Testis (tissue), 3 donors: Measurements from ENCODE around the gene MPG. TPM values are rescaled to one million over a fixed set of nuclear protein-coding genes. Genes with fewer than 3 reads are reported as not detected.

ENCODE experiments used
- DNase-seq: peaks from one replicate; pipeline ENCODE4 v3.0.0-alpha.2; 2019
- H3K27ac ChIP-seq, 2 donors: fragments of 200-600 bp; sonication (generic); one replicate each; pipeline ENCODE4 v1.5.1; 2019
- H3K27me3 ChIP-seq: fragments of 200-600 bp; sonication (generic); one replicate; pipeline ENCODE4 v1.5.1; 2019
- H3K36me3 ChIP-seq: fragments of 200-600 bp; sonication (generic); one replicate; pipeline ENCODE4 v1.5.1; 2017; ENCODE audit warnings: low read depth; ENCODE audit errors: missing control alignments
- H3K4me1 ChIP-seq: fragments of 200-600 bp; sonication (generic); one replicate; pipeline ENCODE4 v1.5.1; 2019
- H3K4me3 ChIP-seq, 2 donors: fragments of 200-600 bp; sonication (generic); one replicate each; pipeline ENCODE4 v1.5.1; 2017 to 2019
- H3K9me3 ChIP-seq: fragments of 200-600 bp; sonication (generic); one replicate; pipeline ENCODE4 v1.5.1; 2017
- CTCF ChIP-seq, 3 experiments: fragments of 450-650 bp in 2 of 3; fragments of 200-600 bp in 1 of 3; sonication (generic) in 1 of 3; IDR thresholded peaks; one replicate each; pipeline ENCODE4 v1.5.1; 2016 to 2019; ENCODE audit warnings: antibody characterized with exemption in 3 of 3, mild to moderate bottlenecking in 2 of 3, moderate library complexity in 1 of 3
- POLR2A ChIP-seq: fragments of 450-650 bp; IDR thresholded peaks from one replicate; pipeline ENCODE4 v1.6.1; 2017; ENCODE audit warnings: antibody characterized with exemption, mild to moderate bottlenecking, moderate library complexity
- WGBS, 2 donors: methylation state at CpG; one replicate each; pipeline ENCODE4 v1.1.5; 2018; 5-methylcytosine and 5-hydroxymethylcytosine counted together
- intact Hi-C: fragments of 100-400 bp; cut with DNase I; formaldehyde crosslinking; loops from one replicate; pipeline ENCODE4 v1.15.1; 2023; ENCODE audit warnings: low total_unique reads
- polyA plus RNA-seq: library from polyadenylated mRNA; stranded (reverse); fragments of 350-450 nt; fragmentation: Illumina TruSeq; extraction: RNeasy Lipid Tissue Mini Kit (QIAGEN cat#74804); gene quantifications from one replicate; pipeline ENCODE4 v1.2.3, GENCODE V29; 2014; ENCODE audit warnings: low read depth, low replicate concordance; ENCODE audit not compliant: insufficient read depth
- total RNA-seq, 2 donors: library from RNA; depleted of rRNA; stranded (reverse); fragments of >200 nt; gene quantifications; one replicate each; pipeline ENCODE4 v1.2.3, GENCODE V29; 2016

MPG gene
- total and polyA plus RNA-seq, 3 donors from 2014 or later = 42.6 to 61.7 (median 44.8) TPM

DNA sequence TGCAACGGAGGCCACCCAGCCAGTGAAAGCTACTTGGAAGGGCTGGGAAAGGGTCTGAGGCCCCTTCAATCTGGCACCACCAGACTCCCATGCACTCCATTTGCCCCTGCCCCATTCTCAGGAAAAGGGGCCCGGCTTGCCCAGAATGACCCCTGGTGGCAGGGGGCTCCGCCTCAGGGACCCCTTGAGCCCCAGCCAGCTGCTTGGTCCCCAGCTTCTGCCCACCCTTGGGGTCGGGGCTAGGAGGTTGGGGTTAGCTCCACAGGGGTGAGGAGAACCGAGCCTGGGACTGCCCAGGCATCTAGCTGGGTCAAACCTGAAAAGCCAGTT, 6.8 kb upstream of the MPG start:
- H3K36me3 ChIP-seq = no peaks in the 10 kb centered on the region
- no peak for TF ChIP-seq POLR2A
- no peak for TF ChIP-seq CTCF (IDR thresholded peaks at IDR 0.05)
- H3K27ac ChIP-seq = peak overlapping the region in 1 of 2 donors; percentile 83
- no peaks in the 10 kb centered on the region for H3K27me3 ChIP-seq
- no peaks in the 10 kb centered on the region for H3K9me3 ChIP-seq
- 55 to 80% methylated on average over 1 to 4 of the region's 5 CpGs for WGBS, 2 donors
- peak overlapping the region in 1 of 2 donors; percentile 65 for H3K4me3 ChIP-seq
- peaks cover 11% of the 10 kb centered on the region for H3K4me1 ChIP-seq
- DNase-seq = no peak
- intact Hi-C loops = no loop called here

GRCh38 chr16:71540-72401, 6.3 kb upstream of the MPG start:
- Histone ChIP-seq H3K9me3 (no peaks in the 10 kb centered on the region), H3K4me3 (peak overlapping the region; percentile 65), H3K36me3 (no peaks in the 10 kb centered on the region), H3K27me3 (no peaks in the 10 kb centered on the region), H3K27ac (peak overlapping the region; percentile 56 to 83), H3K4me1 (peaks cover 13% of the 10 kb centered on the region)
- TF ChIP-seq POLR2A (no peak), CTCF (IDR thresholded peaks at IDR 0.05) (no peak)
- 0 to 11% methylated on average over 6 to 29 of the region's 57 CpGs for WGBS, 2 donors
- intact Hi-C loops = no loop called here
- DNase-seq = peak; percentile 80

GRCh38 chr16:72561-73548, 5.2 kb upstream of the MPG start, which contains the start of gene RHBDF1:
TSS of gene RHBDF1 (minus strand) at chr16:72631. CDS start at chr16:65015, 7,616 bp downstream.
- peak within 1 kb of the TSS; percentile 56 to 83 for H3K27ac ChIP-seq
- H3K9me3 ChIP-seq = no peaks in the 10 kb centered on the region
- DNase-seq = peak; percentile 62
- 26 to 59% methylated on average over 14 to 50 of the region's 62 CpGs for WGBS, 2 donors
- H3K4me1 ChIP-seq = peaks cover 21% of the 10 kb centered on the region
- H3K36me3 ChIP-seq = no peaks in the 10 kb centered on the region
- peak within 1 kb of the TSS; percentile 65 for H3K4me3 ChIP-seq
- intact Hi-C loops = no loop called here
- no peaks in the 10 kb centered on the region for H3K27me3 ChIP-seq
- TF ChIP-seq POLR2A (no peak), CTCF (IDR thresholded peaks at IDR 0.05) (no peak)

GRCh38 chr16:74051-74746, 3.8 kb upstream of the MPG start:
- peaks cover 29% of the 10 kb centered on the region for H3K4me1 ChIP-seq
- no peak overlapping the region for H3K27ac ChIP-seq
- intact Hi-C loops = no loop called here
- DNase-seq = no peak
- H3K9me3 ChIP-seq = no peaks in the 10 kb centered on the region
- H3K4me3 ChIP-seq = no peak overlapping the region
- TF ChIP-seq POLR2A (no peak), CTCF (IDR thresholded peaks at IDR 0.05) (no peak)
- H3K36me3 ChIP-seq = no peaks in the 10 kb centered on the region
- H3K27me3 ChIP-seq = no peaks in the 10 kb centered on the region
- WGBS, 2 donors = 81 to 92% methylated on average over 9 to 12 of the region's 12 CpGs
